ENCODE data around the gene COTL1.

COTL1 gene

GRCh38 chr16:84617041-84617790, 662 bp downstream of the COTL1 start:
- peak; percentile 36 for FAIRE-seq
- DNase-seq (ENCODE audit: extremely low spot score, insufficient read length, low read depth), result no peak

GRCh38 chr16:84616515-84616914, 1.4 kb downstream of the COTL1 start:
- peak; percentile 75 for FAIRE-seq
- no peak for DNase-seq (ENCODE audit: extremely low spot score, insufficient read length, low read depth)

DNA sequence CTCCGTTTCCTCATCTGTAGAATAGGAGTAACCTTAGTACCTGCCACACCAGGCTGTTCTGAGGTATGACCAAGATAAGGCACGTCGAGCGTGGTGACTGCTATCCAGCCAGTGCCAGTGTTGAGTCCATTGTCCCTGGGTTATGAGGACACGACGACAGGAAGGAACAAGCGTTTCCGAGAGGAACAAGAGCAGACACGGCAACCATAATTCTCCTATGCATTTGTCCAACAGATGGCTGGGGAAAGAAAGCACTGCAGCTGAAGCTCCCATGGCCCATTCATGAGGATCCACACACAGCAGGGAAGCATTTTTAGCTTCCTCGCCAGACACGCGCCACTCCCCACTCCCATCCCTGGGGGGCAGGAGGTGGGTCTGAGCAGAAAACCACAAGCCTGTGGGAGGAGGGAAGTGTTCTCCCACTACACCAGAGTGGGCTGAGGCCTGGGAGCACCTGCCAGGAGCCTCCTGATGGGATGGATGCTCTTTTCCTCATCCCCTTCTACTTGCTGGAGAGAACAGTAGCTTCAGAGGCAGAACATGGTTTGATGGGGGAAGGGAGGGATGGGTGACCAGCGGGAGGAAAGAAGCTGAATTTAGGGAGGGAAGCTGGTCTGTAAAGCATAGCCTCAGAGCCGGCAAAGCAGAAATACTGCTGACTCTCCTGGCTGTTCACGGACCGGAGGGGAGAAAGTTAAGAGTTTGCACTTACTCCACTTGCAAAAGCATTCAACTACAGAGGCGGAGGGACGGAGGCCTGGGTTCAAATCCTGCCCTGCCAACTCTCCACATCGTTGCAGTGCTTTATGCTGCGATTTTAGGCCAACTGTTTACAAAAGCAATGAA, 2.7 kb downstream of the COTL1 start:
- FAIRE-seq (no peak), DNase-seq (ENCODE audit: extremely low spot score, insufficient read length, low read depth) (no peak)

GRCh38 chr16:84614623-84614967, 3.3 kb downstream of the COTL1 start:
- FAIRE-seq, result no peak

GRCh38 chr16:84614073-84614459, 3.8 kb downstream of the COTL1 start:
- DNase-seq (ENCODE audit: extremely low spot score, insufficient read length, low read depth), result no peak
- no peak for FAIRE-seq

More at GRCh38 chr16:84614623-84614967, 3.3 kb downstream of the COTL1 start:
- no peak for DNase-seq (ENCODE audit: extremely low spot score, insufficient read length, low read depth)

GRCh38 chr16:84613408-84614072, 4.3 kb downstream of the COTL1 start:
- FAIRE-seq (no peak), DNase-seq (ENCODE audit: extremely low spot score, insufficient read length, low read depth) (no peak)

DNA sequence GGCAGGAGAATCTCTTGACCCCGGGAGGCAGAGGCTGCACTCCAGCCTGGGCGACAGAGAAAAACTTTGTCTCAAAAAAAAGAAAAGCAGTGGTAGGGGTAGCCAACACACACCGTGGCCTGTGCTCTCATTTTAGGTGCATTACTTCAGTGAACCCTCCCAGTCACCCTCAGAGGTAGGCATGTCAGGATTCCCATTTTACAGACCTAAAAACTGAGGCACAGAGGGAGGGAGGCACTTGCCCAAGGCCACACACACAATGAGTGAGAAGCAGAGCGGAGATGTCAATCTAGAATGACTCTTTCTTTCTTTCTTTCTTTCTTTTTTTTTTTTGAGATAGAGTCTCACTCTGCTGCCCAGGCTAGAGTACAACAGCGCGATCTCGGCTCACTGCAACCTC, 5.2 kb downstream of the COTL1 start:
- FAIRE-seq (no peak), DNase-seq (ENCODE audit: extremely low spot score, insufficient read length, low read depth) (no peak)

- DNase-seq (ENCODE audit: extremely low spot score, insufficient read length, low read depth) (no peak), FAIRE-seq (no peak)
Observed at GRCh38 chr16:84611041-84611440, 6.8 kb downstream of the COTL1 start.

GRCh38 chr16:84610376-84610775, 7.5 kb downstream of the COTL1 start:
- DNase-seq (ENCODE audit: extremely low spot score, insufficient read length, low read depth), result no peak
- FAIRE-seq, result no peak

DNA sequence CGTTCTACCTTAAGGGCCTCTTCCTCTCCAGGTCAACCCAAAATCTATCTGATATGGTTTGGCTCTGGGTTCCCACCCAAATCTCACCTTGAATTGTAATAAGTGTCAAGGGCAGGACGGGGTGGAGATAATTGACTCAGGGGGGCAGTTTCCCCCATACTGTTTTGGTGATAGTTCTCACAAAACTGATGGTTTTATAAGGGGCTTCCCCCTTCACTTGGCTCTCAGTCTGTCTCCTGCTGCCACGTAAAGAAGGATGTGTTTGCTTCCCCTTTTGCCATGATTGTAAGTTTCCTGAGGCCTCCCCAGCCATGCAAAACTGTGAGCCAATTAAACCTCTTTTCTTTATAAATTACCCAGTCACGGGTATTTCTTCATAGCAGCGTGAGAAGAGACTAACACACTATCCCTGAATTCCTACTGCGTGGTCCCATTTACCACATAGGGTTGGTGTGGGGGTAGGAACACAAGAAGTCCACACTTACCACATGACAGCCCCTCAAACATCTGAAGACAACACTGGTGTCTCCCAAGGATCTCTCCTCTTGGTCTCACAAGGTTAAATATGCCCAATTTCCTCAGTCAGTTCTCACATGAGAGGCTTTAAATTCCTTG, 8.2 kb downstream of the COTL1 start:
- peak; percentile 55 for FAIRE-seq

GRCh38 chr16:84608282-84608681, 9.6 kb downstream of the COTL1 start:
- DNase-seq (ENCODE audit: extremely low spot score, insufficient read length, low read depth), result no peak
- no peak for FAIRE-seq

More for the DNA sequence above, 8.2 kb downstream of the COTL1 start:
- no peak for DNase-seq (ENCODE audit: extremely low spot score, insufficient read length, low read depth)

DNA sequence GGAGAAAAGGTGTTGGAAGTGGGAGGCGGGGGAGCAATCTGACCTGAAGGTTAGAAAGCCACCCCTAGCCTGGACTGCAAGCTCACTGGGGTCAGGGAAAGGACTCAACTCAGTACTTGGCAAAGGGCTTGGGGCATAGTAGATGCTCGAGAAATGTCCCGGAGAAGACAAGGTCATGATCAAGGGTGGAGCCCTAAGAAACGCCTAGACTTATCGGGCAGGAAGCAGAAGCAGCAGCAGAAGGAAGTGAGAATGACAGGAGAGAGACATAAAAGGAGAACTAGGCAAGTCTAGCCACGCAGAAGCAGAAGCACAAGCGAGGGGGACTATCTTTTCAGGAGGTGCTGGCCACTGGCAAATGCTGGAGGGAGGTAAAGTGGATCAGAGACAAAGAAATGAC, 10.2 kb downstream of the COTL1 start:
- DNase-seq (ENCODE audit: extremely low spot score, insufficient read length, low read depth) (no peak), FAIRE-seq (peak; percentile 96)

- no peak for FAIRE-seq
- DNase-seq (ENCODE audit: extremely low spot score, insufficient read length, low read depth), result no peak
Observed at GRCh38 chr16:84607061-84607460, 10.8 kb downstream of the COTL1 start.

DNA sequence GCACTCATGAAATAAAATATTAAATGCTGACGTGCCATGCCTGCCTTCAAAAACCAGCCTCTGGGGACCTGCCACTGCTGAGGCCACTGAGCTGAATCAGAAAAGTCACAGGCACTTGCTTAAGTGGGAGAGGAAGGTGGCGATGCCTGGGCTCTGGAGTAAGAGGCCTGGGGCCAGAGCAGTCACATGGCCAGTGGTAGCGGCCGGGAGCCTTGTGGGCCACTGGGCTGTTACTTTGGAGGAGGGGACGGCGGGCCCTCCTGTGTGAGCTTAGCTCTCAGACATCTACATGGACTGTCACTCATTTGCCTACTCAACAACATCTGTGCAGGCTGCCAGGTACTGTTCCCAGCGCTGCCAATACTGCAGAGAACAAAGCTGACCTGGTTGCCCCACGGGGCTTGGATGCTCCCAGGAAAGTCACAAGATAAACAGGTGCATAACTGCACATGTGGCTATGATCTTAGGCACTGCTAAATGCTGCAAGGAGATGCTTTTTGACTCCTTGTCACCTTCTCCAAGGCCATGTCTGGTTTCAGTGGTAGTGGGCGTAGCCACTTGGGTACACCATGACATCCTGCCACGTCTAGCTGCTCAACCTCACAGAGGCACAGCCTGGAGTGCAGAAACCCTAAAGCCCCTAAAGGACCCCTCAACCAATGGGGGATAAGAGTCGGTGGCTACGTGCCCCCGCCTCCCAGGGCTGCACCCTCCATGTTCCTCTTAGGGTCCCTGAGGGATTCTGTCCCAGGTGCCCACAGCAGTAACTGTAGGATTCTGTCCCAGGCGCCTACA, 11.6 kb downstream of the COTL1 start:
- FAIRE-seq, result peak; percentile 46
- DNase-seq (ENCODE audit: extremely low spot score, insufficient read length, low read depth), result no peak

- no peak for DNase-seq (ENCODE audit: extremely low spot score, insufficient read length, low read depth)
Observed at GRCh38 chr16:84605339-84605848, 12.5 kb downstream of the COTL1 start.

DNA sequence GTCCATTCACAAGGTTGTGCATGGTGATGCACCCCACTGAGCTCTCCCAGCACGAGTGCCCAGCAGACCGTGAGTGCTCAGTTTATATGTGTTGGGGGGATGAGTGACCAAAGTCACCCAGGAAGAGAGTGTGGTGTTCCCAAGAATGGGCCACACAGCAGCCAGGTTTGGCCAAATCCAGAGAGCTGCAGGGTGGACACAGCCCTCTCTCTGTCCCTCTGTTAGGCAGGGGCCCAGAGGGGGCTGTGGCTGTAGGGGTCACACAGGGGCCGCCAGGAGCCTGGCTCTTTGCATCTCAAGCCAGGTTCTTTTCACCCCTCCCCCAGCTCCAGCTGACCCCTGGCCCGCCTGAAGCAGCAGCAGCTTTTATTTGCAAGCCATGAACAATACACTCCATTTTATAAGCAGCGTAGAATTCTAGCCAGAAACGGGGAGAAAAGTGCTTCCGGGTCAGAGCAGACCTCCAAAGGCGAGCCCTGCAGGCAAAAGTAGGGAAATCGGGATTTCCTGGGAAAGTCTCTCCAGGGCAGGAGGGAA, 13.3 kb downstream of the COTL1 start:
- no peak for DNase-seq (ENCODE audit: extremely low spot score, insufficient read length, low read depth)

More at GRCh38 chr16:84605339-84605848, 12.5 kb downstream of the COTL1 start:
- FAIRE-seq, result no peak

GRCh38 chr16:84603940-84604339, 13.9 kb downstream of the COTL1 start:
- FAIRE-seq (no peak), DNase-seq (ENCODE audit: extremely low spot score, insufficient read length, low read depth) (no peak)

More for the DNA sequence above, 13.3 kb downstream of the COTL1 start:
- no peak for FAIRE-seq

DNA sequence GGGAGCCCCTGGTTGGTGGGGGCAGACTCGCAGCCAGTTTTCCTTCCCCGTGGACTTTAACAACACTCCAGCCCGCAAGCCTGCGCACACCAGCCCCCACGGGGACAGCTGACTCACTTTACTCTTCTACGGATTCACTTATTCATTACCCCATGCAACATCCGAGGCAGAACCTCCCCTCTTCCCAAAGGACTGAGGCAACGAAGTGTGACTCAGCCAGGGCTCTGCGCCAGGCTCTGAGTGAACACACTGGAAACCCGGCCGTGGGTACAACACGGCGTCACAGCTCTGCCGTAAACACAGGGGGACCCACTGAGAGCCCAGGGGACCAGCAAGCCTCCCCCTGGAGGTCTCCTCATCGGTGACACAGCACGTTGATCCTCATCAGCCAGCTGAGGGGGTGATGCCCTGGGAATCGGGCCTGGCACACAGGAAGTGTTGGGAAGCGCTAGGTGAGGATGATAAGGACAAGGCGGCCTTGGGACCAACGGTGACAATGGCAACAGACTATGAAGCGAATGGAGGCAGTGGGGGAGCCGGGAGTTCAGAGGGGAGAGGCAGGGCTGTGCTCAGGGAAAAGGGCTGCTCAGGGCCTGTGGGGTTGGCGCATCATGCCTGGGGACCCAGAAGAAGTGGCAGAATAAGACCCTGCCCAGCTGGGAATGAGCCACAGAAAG, 14.6 kb downstream of the COTL1 start:
- DNase-seq (ENCODE audit: extremely low spot score, insufficient read length, low read depth) (no peak), FAIRE-seq (peak; percentile 46)
